ENCODE results near the gene SLC5A9. TPM values are rescaled to one million over a fixed set of nuclear protein-coding genes. Genes with fewer than 3 reads are reported as not detected.

SLC5A9 gene
- total and polyA plus RNA-seq, 10 of the 15 experiments (the other 5 are each of a cell fraction or from before 2014, with no cell fraction given): 0.03 TPM; not detected in 9

DNA sequence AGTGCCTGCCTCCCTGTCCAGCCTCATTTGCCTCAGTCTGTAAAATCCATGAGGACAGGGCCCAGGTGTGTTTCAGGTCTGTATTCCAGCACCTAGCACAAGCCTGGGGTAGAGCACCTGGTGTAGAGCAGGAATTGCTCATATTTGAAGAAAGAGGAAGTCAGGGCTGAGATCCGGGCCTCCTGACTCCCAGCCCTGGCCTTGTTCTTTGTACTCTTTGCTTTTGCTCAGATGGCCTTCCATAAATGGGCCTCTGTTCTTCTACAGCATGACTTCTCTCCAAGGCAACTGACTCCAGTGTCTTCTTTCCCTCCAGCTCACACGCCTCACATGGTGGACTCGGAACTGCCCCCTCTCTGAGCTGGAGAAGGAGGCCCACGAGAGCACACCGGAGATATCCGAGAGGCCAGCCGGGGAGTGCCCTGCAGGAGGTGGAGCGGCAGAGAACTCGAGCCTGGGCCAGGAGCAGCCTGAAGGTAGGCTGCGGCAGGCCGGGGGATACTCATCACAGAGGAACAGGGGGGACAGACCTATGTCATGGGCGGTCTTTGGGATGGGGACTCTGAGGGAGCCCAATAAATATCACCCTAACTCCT is 19.7 kb downstream of the SLC5A9 start:
- RAD21 ChIA-PET (ENCODE audit: unreplicated experiment): no interaction called here
- POLR2A ChIA-PET: no interaction called here
- no peaks in the 10 kb centered on the region; a peak in 1 of 4 replicates for H3K27me3 ChIP-seq (replicated peaks in 1 of 2; ENCODE audit: control insufficient read depth in 2 of 2, insufficient read depth in 2 of 2, low read length in 1 of 2)
- FAIRE-seq (no peak), DNase-seq (ENCODE audit: low read depth, low spot score) (no peak), ATAC-seq (no peak)
- no peak overlapping the region for H3K4me2 ChIP-seq (ENCODE audit: control insufficient read depth, insufficient read depth)
- in situ Hi-C loops (cut with MboI) (no loop called here), intact Hi-C loops (cut with micrococcal nuclease; ENCODE audit: unreplicated experiment) (no loop called here)
- no peak overlapping the region for H3K4me3 ChIP-seq
- no peak overlapping the region for H3K9ac ChIP-seq (ENCODE audit: control insufficient read depth, insufficient read depth, low read length)
- no TSS peak for BruUV-seq (replicated peaks)
- no peaks in the 10 kb centered on the region for H3K79me2 ChIP-seq (ENCODE audit: control insufficient read depth, insufficient read depth, low read length)
- no peaks in the 10 kb centered on the region; the same call in 1 of the 2 replicates for H4K20me1 ChIP-seq (ENCODE audit: control insufficient read depth, insufficient read depth)
- no peaks in the 10 kb centered on the region for H3K36me3 ChIP-seq (ENCODE audit: control insufficient read depth in 2 of 2, insufficient read depth in 2 of 2, low read length in 1 of 2)
- no peak overlapping the region for H2AFZ ChIP-seq (ENCODE audit: control insufficient read depth, low read depth, low read length)
- TF ChIP-seq, protein P1, sequence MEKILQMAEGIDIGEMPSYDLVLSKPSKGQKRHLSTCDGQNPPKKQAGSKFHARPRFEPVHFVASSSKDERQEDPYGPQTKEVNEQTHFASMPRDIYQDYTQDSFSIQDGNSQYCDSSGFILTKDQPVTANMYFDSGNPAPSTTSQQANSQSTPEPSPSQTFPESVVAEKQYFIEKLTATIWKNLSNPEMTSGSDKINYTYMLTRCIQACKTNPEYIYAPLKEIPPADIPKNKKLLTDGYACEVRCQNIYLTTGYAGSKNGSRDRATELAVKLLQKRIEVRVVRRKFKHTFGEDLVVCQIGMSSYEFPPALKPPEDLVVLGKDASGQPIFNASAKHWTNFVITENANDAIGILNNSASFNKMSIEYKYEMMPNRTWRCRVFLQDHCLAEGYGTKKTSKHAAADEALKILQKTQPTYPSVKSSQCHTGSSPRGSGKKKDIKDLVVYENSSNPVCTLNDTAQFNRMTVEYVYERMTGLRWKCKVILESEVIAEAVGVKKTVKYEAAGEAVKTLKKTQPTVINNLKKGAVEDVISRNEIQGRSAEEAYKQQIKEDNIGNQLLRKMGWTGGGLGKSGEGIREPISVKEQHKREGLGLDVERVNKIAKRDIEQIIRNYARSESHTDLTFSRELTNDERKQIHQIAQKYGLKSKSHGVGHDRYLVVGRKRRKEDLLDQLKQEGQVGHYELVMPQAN (conservative IDR thresholded peaks at IDR 0.05): no peak
- TF ChIP-seq STAT3 (IDR thresholded peaks at IDR 0.05; ENCODE audit: low read depth, low read length) (no peak), TCF12 (IDR thresholded peaks at IDR 0.05; ENCODE audit: low read depth, low read length) (no peak), EP300 (IDR thresholded peaks at IDR 0.05; ENCODE audit: borderline replicate concordance in 1 of 2, control insufficient read depth in 1 of 2, low read depth in 2 of 2, low read length in 2 of 2) (no peak), NFYB (IDR thresholded peaks at IDR 0.05; ENCODE audit: insufficient read depth, low read depth, low read length) (no peak), TBL1XR1 (IDR thresholded peaks at IDR 0.05; ENCODE audit: low read depth, low read length) (no peak), SUZ12 (IDR thresholded peaks at IDR 0.05; ENCODE audit: unreplicated experiment) (no peak), PAX5 (IDR thresholded peaks at IDR 0.05; ENCODE audit: borderline replicate concordance, low read depth, low read length) (no peak), NR2C2 (IDR thresholded peaks at IDR 0.05; ENCODE audit: borderline replicate concordance, control insufficient read depth, insufficient read length, low read depth) (no peak), ZNF622 (IDR thresholded peaks at IDR 0.05) (no peak), MTA3 (IDR thresholded peaks at IDR 0.05; ENCODE audit: borderline replicate concordance, low read length) (no peak)
- TF ChIP-seq, protein P2, sequence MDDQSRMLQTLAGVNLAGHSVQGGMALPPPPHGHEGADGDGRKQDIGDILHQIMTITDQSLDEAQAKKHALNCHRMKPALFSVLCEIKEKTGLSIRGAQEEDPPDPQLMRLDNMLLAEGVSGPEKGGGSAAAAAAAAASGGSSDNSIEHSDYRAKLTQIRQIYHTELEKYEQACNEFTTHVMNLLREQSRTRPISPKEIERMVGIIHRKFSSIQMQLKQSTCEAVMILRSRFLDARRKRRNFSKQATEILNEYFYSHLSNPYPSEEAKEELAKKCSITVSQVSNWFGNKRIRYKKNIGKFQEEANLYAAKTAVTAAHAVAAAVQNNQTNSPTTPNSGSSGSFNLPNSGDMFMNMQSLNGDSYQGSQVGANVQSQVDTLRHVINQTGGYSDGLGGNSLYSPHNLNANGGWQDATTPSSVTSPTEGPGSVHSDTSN (IDR thresholded peaks at IDR 0.05; ENCODE audit: insufficient replicate concordance, low read depth, low read length): no peak
- TF ChIP-seq, protein P3, sequence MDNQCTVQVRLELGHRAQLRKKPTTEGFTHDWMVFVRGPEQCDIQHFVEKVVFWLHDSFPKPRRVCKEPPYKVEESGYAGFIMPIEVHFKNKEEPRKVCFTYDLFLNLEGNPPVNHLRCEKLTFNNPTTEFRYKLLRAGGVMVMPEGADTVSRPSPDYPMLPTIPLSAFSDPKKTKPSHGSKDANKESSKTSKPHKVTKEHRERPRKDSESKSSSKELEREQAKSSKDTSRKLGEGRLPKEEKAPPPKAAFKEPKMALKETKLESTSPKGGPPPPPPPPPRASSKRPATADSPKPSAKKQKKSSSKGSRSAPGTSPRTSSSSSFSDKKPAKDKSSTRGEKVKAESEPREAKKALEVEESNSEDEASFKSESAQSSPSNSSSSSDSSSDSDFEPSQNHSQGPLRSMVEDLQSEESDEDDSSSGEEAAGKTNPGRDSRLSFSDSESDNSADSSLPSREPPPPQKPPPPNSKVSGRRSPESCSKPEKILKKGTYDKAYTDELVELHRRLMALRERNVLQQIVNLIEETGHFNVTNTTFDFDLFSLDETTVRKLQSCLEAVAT (IDR thresholded peaks at IDR 0.05): no peak
- TF ChIP-seq, protein P4, sequence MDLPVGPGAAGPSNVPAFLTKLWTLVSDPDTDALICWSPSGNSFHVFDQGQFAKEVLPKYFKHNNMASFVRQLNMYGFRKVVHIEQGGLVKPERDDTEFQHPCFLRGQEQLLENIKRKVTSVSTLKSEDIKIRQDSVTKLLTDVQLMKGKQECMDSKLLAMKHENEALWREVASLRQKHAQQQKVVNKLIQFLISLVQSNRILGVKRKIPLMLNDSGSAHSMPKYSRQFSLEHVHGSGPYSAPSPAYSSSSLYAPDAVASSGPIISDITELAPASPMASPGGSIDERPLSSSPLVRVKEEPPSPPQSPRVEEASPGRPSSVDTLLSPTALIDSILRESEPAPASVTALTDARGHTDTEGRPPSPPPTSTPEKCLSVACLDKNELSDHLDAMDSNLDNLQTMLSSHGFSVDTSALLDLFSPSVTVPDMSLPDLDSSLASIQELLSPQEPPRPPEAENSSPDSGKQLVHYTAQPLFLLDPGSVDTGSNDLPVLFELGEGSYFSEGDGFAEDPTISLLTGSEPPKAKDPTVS (IDR thresholded peaks at IDR 0.05; ENCODE audit: low read depth, low read length): no peak
- no peaks in the 10 kb centered on the region for H3K9me3 ChIP-seq (replicated peaks; ENCODE audit: control insufficient read depth, insufficient read depth, low read length)
- H3K27ac ChIP-seq (ENCODE audit: control insufficient read depth, insufficient read depth): no peak overlapping the region
- SMC1A ChIA-PET (ENCODE audit: uncharacterized antibody, unreplicated experiment): no interaction called here
- H3K4me1 ChIP-seq (ENCODE audit: control insufficient read depth, insufficient read depth, low read length): no peaks in the 10 kb centered on the region
- CTCF ChIA-PET: no interaction called here
- WGBS (ENCODE audit: insufficient coverage, insufficient replicate concordance, low lambda C conversion rate, missing lambda C conversion rate): 60% methylated on average over 12 of the region's 12 CpGs
